HG02870 (cell line): ENCODE results near the gene RIMKLA.

Source experiments
- ATAC-seq: cut with Tn5 transposase; IDR thresholded peaks from one replicate; pipeline ENCODE4 v1.9.1; 2021; ENCODE audit warnings: mild to moderate bottlenecking, moderate library complexity; ENCODE audit not compliant: unreplicated experiment

Gene RIMKLA

DNA sequence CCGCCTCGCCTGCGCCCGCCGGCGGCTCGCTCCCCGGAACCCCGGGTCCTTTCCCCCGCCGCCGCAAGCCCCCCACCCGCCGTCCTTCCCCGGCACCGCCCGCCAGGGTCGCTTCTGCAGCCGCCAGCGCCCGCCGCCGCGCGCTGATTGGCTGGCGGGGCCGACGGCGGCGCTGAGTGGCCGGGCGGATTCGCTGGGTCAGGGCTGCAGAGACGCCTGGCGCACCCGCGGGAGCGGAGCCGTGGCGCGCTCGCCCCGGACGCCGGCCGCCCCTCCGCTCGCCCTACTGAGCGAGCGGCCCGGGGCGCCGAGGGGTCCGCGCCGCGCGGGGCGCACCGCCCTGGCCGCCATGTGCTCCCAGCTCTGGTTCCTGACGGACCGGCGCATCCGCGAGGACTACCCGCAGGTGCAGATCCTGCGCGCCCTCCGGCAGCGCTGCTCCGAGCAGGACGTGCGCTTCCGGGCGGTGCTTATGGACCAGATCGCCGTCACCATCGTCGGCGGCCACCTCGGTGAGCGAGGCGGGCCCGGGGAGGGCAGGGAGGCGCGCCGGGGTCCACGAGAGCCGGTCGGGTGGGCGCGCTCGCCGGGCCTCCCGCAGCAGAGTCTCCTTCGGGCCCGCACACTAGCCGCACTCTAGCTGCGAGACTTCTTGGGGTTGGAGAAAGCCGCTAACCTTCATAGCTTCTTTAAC is at the start of gene RIMKLA:
RIMKLA (plus strand) TSS at position 207 of the 694 bp plus-strand sequence; CDS start at position 350, 143 bp downstream.
- peak; percentile 78 for ATAC-seq

DNA sequence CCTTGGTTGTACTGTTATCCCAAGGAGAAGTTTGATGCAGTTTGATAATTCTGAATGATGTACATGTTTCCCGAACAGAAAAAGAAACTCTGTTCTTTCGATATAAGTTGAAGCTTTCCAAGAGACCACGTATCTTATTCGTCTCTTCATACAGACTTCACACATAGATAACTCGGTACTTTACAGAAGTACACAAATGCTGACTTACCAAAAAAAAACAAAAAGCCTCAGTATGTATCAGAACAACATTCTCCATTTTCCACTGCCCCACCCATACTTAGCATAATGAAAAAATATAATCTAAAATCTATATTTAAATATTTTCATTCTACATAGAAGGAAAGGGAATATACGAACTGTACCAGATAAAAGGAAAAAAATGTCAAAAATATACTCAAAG is 47.7 kb upstream of the RIMKLA start:
- no peak for ATAC-seq

DNA sequence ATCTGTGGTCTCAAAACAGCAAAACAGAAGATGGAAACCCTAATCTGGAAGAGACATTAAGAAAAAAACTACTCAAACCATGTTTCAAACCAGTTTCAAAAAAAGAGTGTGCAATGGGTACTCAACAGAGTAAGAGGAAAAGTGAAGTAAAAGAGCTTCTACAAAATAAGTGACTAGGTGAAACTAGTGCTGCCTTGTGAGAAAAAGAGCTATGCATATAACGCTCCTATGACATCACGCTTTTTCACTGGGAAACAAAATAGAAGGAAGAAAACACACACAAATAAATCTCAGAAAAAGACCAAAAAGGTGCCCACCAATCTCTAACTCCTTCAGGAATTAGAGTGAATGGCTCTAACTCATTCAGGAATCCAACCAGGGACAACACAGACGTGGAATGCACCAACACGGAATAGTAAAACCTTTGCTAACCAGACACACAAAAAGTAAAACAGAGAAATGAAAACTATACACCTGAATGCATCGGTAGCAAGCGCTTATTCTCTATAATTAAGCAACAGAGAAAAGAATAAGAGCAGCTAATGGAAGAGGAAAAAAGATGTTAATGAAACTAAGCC is 46.8 kb upstream of the RIMKLA start:
- ATAC-seq, result peak; percentile 24

GRCh38 chr1:42334240-42335049 is 46.1 kb upstream of the RIMKLA start:
- ATAC-seq, result peak; percentile 46

- peak; percentile 65 for ATAC-seq
Observed at GRCh38 chr1:42335050-42335808, 45.4 kb upstream of the RIMKLA start, which contains the start of gene FOXJ3. Gene FOXJ3, minus strand, starts transcription at chr1:42335235. Its CDS starts 24,142 bp downstream, at chr1:42311093.

- ATAC-seq, result no peak
Observed at GRCh38 chr1:42335809-42336518, 44.6 kb upstream of the RIMKLA start.

DNA sequence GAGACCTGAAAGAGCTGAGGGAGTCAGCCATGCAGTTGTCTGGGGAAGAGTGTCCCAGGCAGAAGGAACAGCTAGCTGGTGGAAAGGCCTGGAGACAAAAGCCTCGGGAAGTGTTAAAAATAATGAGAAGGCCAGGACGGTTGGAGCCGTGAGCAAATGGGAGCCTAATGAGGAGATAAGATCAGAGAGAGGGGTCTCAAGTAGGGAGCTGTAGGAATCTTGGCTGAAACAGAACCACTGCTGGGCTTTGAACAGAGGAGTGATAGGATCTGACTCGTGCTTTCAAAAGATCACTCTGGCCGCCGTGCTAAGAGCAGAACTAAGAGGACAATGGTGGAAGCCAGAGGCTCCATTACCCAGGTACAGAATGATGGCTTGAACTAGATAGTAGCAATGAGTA is 43.6 kb upstream of the RIMKLA start:
- ATAC-seq, result no peak

GRCh38 chr1:42340093-42340492 is 40.5 kb upstream of the RIMKLA start:
- ATAC-seq, result no peak

DNA sequence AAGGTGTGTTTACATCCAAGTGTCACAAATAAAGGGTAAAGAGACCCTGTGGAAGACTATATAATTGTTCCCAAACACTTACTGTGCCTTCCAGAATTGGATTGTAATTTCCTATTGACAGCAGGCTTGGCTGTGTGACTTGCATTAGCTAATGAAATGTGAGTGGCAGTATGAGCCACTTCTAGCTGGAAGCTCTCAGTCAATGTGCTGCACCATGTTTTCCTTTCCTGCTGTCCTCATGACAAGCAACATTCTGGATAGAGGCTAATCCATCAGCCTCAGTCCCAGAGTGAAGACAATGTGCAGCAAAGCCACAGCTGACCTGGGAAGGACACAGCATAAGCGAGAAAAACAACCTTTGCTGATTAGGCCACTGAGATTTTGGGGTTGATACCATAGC is 39.7 kb upstream of the RIMKLA start:
- ATAC-seq, result no peak

DNA sequence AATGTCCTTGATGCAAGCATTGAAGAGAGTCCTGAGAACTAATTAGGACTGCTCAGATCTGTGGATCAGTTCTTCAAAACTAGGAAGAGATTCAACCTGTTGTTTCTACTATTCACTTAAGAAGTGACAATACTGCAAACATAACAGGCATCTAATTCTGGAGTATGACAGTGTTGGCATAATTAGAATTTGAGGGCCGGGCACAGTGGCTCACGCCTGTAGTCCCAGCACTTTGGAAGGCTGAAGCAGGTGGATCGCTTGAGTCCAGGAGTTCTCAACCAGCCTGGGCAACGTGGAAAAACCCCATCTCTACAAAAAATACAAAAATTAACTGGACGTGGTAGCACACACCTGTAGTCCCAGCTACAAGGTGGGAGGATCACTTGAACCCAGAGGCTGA is 37.5 kb upstream of the RIMKLA start:
- ATAC-seq, result no peak

DNA sequence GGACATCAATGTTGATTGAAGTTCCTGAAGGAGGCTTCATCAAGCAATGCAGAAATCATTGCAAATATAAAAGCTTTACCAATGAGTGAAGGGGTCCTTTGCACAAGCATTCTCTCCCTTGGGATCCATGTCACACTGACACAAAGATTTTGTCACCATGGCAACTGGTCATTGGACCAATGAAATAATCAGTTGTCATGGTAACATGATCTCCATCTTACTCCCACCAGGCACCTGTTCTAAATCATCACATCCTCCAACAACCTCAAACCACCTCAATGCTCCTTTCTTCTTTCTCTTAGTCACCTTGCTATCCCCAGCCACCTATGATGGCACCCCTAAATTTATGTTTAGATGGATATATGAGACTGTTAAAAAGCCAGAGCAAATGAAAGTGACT is 32.1 kb upstream of the RIMKLA start:
- no peak for ATAC-seq

GRCh38 chr1:42350086-42350485 is 30.5 kb upstream of the RIMKLA start:
- ATAC-seq, result no peak

DNA sequence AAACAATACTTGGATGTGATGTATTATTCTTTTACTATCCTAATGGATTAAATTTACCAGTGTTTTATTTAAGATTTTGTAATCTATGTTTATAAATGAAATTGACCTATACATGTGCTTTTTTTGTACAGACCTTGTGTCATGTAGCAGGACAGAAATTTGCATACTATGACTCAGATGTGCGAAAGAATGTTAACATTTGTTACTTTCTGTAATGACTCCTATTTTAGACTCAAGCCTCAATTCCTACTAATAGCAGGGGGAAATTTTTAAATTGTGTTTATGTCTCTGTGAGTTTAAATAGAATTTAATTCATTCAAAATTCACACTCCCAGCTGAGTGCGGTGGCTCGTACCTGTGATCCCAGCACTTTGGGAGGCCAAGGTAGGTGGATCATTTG is 21.8 kb upstream of the RIMKLA start:
- no peak for ATAC-seq

- no peak for ATAC-seq
Observed at GRCh38 chr1:42359466-42359865, 21.1 kb upstream of the RIMKLA start.

DNA sequence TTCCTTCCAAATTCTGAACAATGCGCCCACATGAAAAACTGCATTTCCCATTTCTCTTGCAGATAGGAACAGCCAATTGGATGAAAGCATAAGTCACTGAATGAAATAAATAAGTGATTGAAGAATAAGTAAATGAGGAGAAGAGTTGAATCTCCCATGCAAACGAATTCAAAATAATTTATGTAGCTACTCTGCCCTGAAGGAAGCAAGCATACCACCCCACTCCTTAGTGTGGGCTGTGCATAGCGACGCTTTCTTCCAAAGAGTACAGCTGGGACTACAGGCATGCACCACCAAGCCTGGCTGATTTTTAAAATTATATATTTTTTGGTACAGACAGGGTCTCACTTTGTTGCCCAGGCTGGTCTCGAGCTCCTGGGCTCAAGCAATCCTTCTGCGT is 16.5 kb upstream of the RIMKLA start:
- no peak for ATAC-seq

DNA sequence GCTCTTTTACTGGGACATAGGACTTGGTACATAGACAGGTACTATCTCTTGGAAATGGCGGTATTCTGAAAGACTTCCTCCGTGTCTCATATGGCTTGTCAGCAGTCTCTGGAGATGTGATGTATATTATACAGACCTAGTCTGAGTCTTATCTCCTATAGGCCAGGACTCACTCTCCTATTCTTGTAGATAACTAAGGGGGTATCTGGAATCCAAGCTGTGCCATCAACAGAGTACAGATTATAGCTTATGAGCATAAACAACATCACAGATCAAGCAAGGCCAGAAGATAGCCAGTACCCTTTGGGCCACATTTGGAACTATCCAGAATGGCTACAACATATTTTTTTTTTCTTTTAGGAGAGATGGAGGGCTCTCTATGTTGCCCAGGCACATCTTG is 16.1 kb upstream of the RIMKLA start:
- no peak for ATAC-seq

- ATAC-seq, result no peak
Observed at GRCh38 chr1:42365118-42365517, 15.5 kb upstream of the RIMKLA start.

GRCh38 chr1:42368096-42368795 is 12.3 kb upstream of the RIMKLA start:
- ATAC-seq, result no peak

DNA sequence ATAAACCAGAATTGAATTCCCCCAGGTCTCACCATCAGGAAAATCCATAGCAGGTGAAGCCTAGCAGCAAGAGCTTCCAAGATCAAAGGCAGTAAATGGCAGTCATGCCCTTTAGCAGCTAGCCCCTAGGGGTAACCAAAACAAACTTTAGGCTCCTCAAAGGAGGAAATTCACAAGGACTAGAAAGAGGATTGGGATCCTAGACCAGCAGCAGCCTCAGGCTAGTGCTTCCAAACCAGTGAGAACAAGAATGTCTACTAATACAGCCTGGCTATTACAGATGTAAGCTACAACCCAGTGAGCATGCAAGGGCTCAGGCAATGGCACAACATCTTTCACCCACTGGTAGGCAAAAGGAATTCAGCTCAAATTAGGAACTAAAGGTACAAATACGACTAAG is 11.1 kb upstream of the RIMKLA start:
- ATAC-seq, result no peak
